Left lung (tissue), 10 donors: ENCODE results near the gene RAB5A. TPM values are rescaled to one million over a fixed set of nuclear protein-coding genes. Genes with fewer than 3 reads are reported as not detected.
A peak's percentile ranks its signal among the peaks of the same experiment; 100 is the strongest.
"Not testable (repeated sequence)": the region's sequence is repeated elsewhere in the genome, so short reads cannot be mapped to it uniquely, and the experiment has no call there.

Source experiments
- ATAC-seq: fragments of 200-7000 bp; cut with Tn5 transposase; one replicate; pipeline ENCODE4 v1.9.1; 2020; ENCODE audit warnings: moderate library complexity
- DNase-seq, 4 donors: peaks; one replicate each; pipeline ENCODE4 v3.0.0-alpha.2; 2013 to 2020
- H3K27ac ChIP-seq, 2 donors: fragments of 200-600 bp; sonication (generic) in 1 of 2; one replicate each; pipeline versions ENCODE4 v1.5.0 to v1.8.0; 2020 to 2021
- H3K27me3 ChIP-seq, 2 donors: fragments of 200-600 bp; sonication (generic) in 1 of 2; one replicate each; pipeline versions ENCODE4 v1.5.0 to v1.8.0; 2020 to 2021
- H3K36me3 ChIP-seq, 2 donors: fragments of 200-600 bp; sonication (generic) in 1 of 2; one replicate each; pipeline versions ENCODE4 v1.5.0 to v1.8.0; 2020 to 2021
- H3K4me1 ChIP-seq, 2 donors: fragments of 200-600 bp; one replicate each; pipeline ENCODE4 v1.8.0; 2021
- H3K4me3 ChIP-seq, 2 donors: fragments of 200-600 bp; sonication (generic) in 1 of 2; one replicate each; pipeline versions ENCODE4 v1.5.0 to v1.8.0; 2020 to 2021; ENCODE audit warnings: mild to moderate bottlenecking in 1 of 2
- H3K9me3 ChIP-seq, 2 donors: fragments of 200-600 bp; sonication (generic) in 1 of 2; one replicate each; pipeline versions ENCODE4 v1.5.0 to v1.8.0; 2020 to 2021
- CTCF ChIP-seq, 2 donors: fragments of 200-600 bp; sonication (generic) in 1 of 2; IDR thresholded peaks; one replicate each; pipeline versions ENCODE4 v1.5.0 to v1.8.0; 2021; ENCODE audit warnings: antibody characterized with exemption in 2 of 2
- intact Hi-C, 2 donors: fragments of 100-400 bp; cut with DNase I; formaldehyde crosslinking; loops; one replicate each; pipeline versions ENCODE4 v1.11.2 to v1.14.2; 2022
- polyA plus RNA-seq, 6 donors: library from polyadenylated mRNA; unstranded; fragments of 120-200 nt; gene quantifications; one replicate each; pipeline ENCODE4 v1.2.1, GENCODE V29; 2013; ENCODE audit not compliant: insufficient read length in 6 of 6
- total RNA-seq, 2 donors: library from RNA; stranded (reverse); fragmentation: NEBNext Ultra II Directional; extraction: Animal tissue kit (Norgen Biotek cat#: 25700); gene quantifications; one replicate each; pipeline ENCODE4 v1.2.1, GENCODE V29; 2021
- donor health status: DM: no; HTN: yes; CAD: no.
- donor health status: DM: no; HTN: no; CAD: no.

The RAB5A gene
- total and polyA plus RNA-seq, 8 donors = 60.7 to 72.1 (median 69.2) TPM

- no peak for DNase-seq
- no peaks in the 10 kb centered on the region for H3K27me3 ChIP-seq
- ATAC-seq = no peak
- peaks cover 0 to 40% of the 10 kb centered on the region in 2 donors for H3K36me3 ChIP-seq
- no peak overlapping the region for H3K4me3 ChIP-seq
- no peaks in the 10 kb centered on the region for H3K9me3 ChIP-seq
- H3K4me1 ChIP-seq = peaks cover 6 to 14% of the 10 kb centered on the region in 2 donors
- no peak overlapping the region for H3K27ac ChIP-seq
- intact Hi-C loops = no loop called here
- no peak for TF ChIP-seq CTCF (IDR thresholded peaks at IDR 0.05)
Observed at GRCh38 chr3:19970327-19970726, 23.4 kb downstream of the RAB5A start.

- Histone ChIP-seq H3K9me3 (no peaks in the 10 kb centered on the region), H3K4me3 (no peak overlapping the region), H3K27me3 (no peaks in the 10 kb centered on the region), H3K27ac (no peak overlapping the region), H3K36me3 (peaks cover 0 to 49% of the 10 kb centered on the region in 2 donors), H3K4me1 (peaks cover 5 to 6% of the 10 kb centered on the region in 2 donors)
- intact Hi-C loops = no loop called here
- DNase-seq (no peak), ATAC-seq (peak; percentile 35)
- TF ChIP-seq CTCF (IDR thresholded peaks at IDR 0.05) = no peak
Observed at GRCh38 chr3:19972054-19972453, 25.2 kb downstream of the RAB5A start.

- H3K27ac ChIP-seq, intact Hi-C loops, H3K27me3 ChIP-seq, ATAC-seq, H3K4me3 ChIP-seq, H3K4me1 ChIP-seq, H3K9me3 ChIP-seq, DNase-seq: not testable (repeated sequence)
- peaks cover 0 to 16% of the 10 kb centered on the region in 2 donors for H3K36me3 ChIP-seq
Observed at GRCh38 chr3:19988904-19989303, 42.0 kb downstream of the RAB5A start.

GRCh38 chr3:19994796-19995195, 47.9 kb downstream of the RAB5A start:
- Histone ChIP-seq H3K27ac (no peak overlapping the region), H3K4me3 (no peak overlapping the region), H3K9me3 (no peaks in the 10 kb centered on the region), H3K27me3 (no peaks in the 10 kb centered on the region), H3K36me3 (no peaks in the 10 kb centered on the region), H3K4me1 (no peaks in the 10 kb centered on the region)
- no peak for ATAC-seq
- intact Hi-C loops = no loop called here
- TF ChIP-seq CTCF (IDR thresholded peaks at IDR 0.05) = no peak
- DNase-seq = no peak

- H3K27ac ChIP-seq = no peak overlapping the region
- no peaks in the 10 kb centered on the region for H3K36me3 ChIP-seq
- no peak overlapping the region for H3K4me3 ChIP-seq
- no peaks in the 10 kb centered on the region for H3K9me3 ChIP-seq
- no peaks in the 10 kb centered on the region for H3K27me3 ChIP-seq
- no peak for ATAC-seq
- DNase-seq = no peak
- no peak for TF ChIP-seq CTCF (IDR thresholded peaks at IDR 0.05)
- H3K4me1 ChIP-seq = no peaks in the 10 kb centered on the region
- intact Hi-C loops = no loop called here
Observed at GRCh38 chr3:19997502-19997901, 50.6 kb downstream of the RAB5A start.

GRCh38 chr3:20001932-20002331, 55.0 kb downstream of the RAB5A start:
- Histone ChIP-seq H3K36me3 (no peaks in the 10 kb centered on the region), H3K27ac (no peak overlapping the region), H3K9me3 (no peaks in the 10 kb centered on the region), H3K4me1 (no peaks in the 10 kb centered on the region), H3K27me3 (no peaks in the 10 kb centered on the region), H3K4me3 (no peak overlapping the region)
- no peak for DNase-seq
- intact Hi-C loops = no loop called here
- TF ChIP-seq CTCF (IDR thresholded peaks at IDR 0.05) = no peak
- ATAC-seq = no peak
